CD4-positive, alpha-beta T cell treated with Interleukin-21 for 1 hour (primary cell): ENCODE measurements around the gene VTI1A.
"Not testable (repeated sequence)": the region's sequence is repeated elsewhere in the genome, so short reads cannot be mapped to it uniquely, and the experiment has no call there.

ENCODE experiments used
- DNase-seq: peaks from one replicate; pipeline ENCODE4 v3.0.0-alpha.2; 2020

Gene VTI1A

GRCh38 chr10:112731450-112731849 lies 284.4 kb downstream of the VTI1A start:
- not testable (repeated sequence) for DNase-seq

- no peak for DNase-seq
Measured at GRCh38 chr10:112732277-112732921, 285.4 kb downstream of the VTI1A start.

- no peak for DNase-seq
Measured at GRCh38 chr10:112735041-112735695, 288.2 kb downstream of the VTI1A start.

DNA sequence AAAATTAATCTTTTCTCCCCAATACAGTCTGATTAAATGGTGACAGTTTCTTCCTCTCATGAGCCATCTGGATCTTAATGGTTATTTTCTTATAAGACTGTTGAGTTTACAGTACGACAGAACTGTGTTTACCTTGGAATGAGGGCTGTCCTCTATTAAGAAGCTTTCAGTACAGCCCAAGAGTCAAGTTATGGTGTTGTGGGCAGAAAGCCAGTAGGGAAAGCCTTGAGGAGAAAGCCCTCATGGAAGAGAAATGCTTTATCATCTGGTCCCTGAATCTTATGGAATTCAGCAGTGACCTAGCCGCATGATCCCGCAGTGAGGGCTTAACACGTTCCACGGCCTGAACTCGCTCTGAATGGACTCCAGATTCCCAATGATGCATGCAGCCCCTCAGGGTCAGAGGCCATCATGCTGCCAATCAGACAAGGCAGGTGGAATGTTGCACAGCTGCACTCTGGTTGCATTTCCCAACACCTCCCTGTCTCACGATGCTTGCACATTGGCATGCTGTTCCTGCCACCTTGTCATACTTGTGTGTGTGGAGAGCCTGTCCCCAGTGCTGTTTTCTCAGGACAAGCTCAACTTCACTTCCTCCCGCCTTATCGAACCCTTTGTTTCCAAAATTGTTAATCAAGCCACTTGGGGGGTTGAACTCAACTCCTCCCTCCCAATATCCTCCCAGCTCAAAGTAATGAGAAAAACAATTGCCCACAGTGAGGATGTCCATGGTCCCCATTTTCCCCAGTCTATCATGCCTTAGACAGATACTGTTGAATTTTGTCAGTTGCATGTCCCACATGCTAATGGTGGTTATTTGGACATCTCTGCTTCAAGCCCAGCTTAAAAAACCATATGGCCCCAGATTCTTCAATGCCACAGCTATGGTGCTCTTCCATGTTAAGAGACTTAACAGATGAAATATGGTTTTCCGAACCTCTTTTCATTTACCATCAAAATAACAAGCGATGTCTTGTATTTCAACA lies 291.9 kb downstream of the VTI1A start:
- no peak for DNase-seq

GRCh38 chr10:112739592-112740353 lies 292.8 kb downstream of the VTI1A start:
- no peak for DNase-seq

DNA sequence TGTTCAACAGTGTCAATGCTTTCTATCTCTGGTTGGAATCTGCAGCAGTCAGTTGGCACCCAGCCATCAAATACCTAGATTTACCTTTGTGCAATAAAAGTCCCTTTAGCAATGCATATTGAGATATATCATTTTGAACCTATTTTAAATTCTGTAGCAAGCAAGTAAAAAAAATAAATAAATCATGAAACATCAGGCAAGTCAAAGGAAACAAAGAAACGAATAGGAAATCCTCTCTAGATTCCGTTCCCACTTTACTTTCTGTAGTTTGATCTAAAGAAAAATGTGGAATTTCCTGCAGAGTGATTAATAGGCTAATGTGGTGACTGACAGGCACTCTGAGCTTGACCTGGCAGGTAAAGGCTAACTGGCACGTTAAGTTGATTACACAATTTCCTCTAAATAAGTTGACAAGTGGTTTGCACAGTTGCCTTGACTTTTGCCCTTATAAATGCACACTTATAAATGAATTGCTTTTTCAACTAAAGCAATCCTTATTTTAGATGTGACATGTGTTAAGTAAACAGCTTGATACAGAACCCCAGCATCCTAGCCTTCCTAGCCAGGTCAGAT lies 294.9 kb downstream of the VTI1A start:
- DNase-seq, result no peak

DNA sequence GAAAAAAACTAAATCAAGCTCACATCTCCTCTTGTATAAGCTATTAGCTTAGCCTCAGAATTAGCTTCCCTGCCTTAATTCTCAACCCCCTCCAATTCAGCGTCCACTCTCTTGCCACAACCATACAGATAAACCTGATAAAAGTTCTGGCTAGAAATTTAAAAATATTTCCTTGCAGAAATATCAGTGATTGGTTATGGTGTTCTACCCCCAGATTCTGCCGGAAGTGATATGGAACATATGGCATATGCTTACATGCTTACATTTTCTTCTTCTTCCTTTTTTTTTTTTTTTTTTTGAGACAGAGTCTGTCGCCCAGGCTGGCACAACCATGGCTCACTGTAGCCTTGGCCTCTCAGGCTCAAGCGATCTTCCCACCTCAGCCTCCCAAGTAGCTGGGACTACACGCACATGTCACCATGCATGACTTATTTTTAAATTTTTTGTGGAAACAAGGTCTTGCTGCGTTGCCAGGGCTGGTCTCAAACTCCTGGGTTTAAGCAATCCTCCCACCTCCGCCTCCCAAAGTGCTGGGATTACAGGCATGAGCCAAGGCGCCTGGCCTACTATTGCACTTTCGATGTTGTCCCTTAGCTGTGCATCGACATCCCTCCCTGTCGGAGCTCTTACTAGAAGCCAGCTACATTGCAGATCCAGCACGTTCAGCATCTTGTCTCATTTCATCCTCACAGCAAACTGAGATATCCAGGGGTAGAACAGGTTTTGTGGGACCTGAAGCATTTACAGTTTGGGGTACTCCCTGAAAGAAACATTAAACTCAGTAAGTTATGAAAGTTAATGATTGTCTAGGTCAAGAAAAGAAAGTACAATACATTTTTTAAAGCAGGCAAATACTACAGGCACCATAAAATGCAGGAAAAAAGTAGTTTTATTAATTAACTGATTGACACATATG lies 297.4 kb downstream of the VTI1A start:
- DNase-seq, result no peak

DNA sequence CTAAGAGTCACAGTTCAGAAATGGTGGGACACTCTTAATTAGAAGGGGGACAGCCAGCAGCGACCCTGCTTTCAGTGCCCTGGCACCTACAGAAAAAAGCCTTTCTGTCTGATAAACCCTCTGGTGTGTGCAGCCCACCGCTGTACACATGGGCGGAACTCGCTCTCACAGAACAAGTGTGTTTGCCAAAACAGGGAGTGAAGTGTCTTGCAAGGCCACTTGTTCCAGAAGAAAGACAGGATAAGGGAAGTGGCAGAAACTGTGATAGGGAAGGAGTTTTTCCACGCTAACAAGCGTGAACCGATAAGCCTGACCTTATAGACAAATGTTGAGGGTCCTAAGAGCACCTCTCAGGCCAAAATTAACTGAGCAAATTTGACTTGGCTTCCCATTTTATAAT lies 299.3 kb downstream of the VTI1A start:
- DNase-seq, result no peak

DNA sequence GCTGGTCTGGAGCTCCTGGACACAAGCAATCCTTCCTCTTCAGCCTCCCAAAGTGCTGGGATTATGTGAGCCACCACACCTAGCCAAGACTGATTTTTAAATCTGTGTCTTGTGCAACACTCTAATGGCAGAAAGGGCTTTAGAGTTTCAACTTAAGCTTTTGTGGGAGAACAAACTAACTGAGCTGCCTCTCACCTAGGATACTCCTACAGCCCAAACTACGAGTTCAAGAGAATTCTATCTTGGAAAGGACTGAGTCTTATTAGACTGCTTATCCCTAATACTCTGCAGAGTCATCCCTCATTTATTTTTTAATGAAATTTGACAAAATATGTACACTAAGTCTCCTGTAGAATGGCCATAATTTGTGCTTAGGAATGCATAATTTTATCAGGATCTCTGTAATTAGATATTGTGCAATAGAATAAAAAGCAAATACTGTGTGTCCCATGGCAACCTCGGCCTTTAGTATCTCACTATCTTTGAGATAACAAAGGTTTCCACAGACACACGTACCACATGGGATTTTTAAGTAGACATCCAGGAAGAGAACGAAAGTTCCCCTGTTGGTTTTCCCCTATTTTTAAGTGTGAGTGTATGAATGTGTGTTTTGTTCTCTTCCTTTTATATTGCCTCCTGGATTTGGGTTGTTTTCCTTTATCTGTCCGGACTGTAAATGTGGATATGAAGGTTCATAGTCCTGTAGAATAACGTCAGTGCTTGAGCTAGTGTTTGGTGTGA lies 303.6 kb downstream of the VTI1A start:
- DNase-seq, result no peak

GRCh38 chr10:112751651-112752050 lies 304.6 kb downstream of the VTI1A start:
- no peak for DNase-seq

DNA sequence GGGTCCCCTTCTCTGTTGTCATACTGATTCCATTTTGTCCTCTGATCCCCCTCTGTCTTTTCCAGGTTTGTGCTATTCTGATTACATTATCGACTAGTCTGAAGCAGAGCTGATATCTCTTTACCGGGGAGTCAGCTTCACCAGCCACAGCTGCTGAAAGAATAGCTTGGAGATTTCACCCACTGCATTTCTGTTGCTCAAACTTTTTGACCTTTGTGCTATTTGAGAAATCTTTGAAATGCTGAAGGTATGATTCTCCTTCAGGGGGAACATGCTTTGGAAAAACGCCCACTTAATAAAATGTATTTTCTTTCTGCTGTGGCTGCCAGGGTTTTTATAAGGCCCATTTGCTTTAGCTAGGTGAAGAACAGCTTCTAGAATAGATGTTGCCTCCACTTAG lies 305.3 kb downstream of the VTI1A start:
- no peak for DNase-seq

- no peak for DNase-seq
Measured at GRCh38 chr10:112753961-112754411, 307.0 kb downstream of the VTI1A start.

- no peak for DNase-seq
Measured at GRCh38 chr10:112755446-112756234, 308.6 kb downstream of the VTI1A start.

DNA sequence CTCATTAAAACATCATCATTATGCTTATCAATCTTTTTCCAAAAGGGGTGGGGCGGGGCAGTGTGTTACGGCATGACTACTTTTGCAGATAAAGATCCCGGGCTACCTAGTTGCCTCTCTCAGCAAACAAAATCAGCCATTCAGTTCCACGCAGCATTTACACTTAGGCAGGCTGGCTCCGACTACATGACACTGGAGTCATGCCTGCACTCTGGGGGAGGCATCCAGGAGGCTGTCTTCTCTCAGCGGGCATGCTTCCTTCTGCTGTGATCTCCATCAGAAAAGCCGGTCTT lies 309.2 kb downstream of the VTI1A start:
- no peak for DNase-seq

DNA sequence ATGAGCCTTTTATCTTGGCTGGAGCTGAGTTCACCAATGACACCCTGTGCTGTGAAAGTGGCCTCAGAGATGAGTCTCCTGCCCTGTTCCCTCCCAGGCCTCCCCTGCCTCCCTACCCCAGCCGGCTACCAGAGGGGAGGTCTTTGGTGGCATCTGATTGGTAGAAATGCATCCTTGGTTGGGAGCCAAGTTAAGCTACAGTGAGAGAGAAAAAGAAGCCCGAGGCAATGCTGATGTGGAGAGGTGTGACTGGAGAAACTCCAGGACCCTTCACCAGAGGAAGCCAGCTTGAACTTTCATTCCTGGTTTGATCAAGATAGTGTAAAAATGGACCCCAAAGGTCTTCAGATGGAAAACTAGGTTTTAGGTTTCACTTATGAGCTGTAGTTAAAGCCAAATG lies 311.9 kb downstream of the VTI1A start:
- DNase-seq, result no peak

DNA sequence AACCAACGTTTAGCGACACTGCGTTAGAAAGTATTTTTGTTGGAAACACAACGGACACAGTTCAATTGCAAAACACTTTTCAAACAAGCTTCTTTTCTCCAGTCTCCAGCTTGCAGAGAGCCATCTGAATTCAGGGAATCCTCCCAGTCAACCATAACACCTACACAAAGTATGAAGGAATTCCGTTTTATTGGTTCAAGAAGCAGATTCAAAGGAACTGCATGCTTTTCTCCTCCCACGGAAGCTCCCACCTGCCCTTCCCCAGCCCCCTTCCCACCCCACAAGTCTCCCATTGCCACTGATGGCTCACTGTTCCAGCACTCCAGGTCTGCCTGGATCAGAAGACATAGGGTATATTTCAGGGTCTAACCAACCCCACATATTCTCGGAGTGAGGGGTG lies 312.5 kb downstream of the VTI1A start:
- no peak for DNase-seq

DNA sequence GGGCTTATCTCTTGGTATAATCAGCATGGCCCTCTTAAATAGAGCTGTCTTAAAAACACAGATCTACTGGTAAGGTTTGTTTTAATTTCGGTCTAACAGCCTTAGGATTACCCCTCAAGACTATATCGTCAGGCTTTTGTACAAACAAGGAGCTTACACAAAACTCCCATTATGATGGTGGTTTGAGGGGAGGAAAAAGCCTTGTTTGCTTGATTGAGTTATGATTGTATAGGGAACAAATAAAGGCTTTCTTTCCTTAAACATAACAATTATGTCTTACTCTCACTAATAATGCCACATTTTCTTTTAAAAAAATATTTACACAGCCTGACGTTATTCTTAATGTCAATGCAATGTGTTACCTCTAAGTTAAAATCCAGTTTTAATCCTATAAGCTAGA lies 314.2 kb downstream of the VTI1A start:
- DNase-seq, result no peak

DNA sequence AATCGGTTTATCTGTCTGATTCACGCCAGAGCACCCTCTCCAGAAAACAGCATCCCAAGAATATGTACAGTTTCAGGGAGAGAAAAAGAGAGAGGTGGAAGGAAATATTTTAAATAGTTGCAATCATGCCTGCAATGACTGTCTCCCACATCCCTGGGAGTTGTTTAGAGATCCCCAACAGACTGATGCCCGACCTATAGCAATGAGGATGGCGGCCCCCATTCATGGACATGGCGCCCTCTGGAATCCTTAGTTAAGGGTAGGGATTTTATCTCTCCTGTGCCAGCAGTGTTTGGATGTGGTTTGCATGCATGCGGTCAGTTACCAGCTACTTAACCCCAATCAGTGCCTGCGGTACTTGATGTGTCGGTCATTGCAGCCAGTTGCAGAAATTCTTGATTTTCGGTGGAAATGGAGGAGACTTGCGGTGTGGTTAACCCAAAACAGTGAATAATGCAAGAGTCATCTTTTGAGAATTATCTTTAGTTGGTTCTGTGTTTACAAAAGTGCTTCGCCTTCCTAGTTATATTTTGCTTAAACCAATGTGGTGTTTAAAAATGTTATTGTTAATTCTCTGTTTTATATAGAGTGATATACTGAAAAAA lies 317.0 kb downstream of the VTI1A start:
- no peak for DNase-seq

GRCh38 chr10:112765717-112766235 lies 318.8 kb downstream of the VTI1A start:
- no peak for DNase-seq
